Suprapubic skin (tissue), 4 donors: ENCODE measurements around the gene EGR2. TPM values are rescaled to one million over a fixed set of nuclear protein-coding genes. Genes with fewer than 3 reads are reported as not detected.

Experiments used
- DNase-seq, 2 donors: peaks; one replicate each; pipeline ENCODE4 v3.0.0-alpha.2; 2019; ENCODE audit warnings: low spot score in 2 of 2
- H3K27ac ChIP-seq: fragments of 200-600 bp; sonication (generic); one replicate; pipeline ENCODE4 v1.5.1; 2019
- H3K27me3 ChIP-seq: fragments of 200-600 bp; sonication (generic); one replicate; pipeline ENCODE4 v1.5.1; 2019
- H3K36me3 ChIP-seq: fragments of 200-600 bp; sonication (generic); one replicate; pipeline ENCODE4 v1.5.1; 2019
- H3K4me1 ChIP-seq: fragments of 200-600 bp; sonication (generic); one replicate; pipeline ENCODE4 v1.5.1; 2019
- H3K4me3 ChIP-seq: fragments of 200-600 bp; sonication (generic); one replicate; pipeline ENCODE4 v1.5.1; 2019; ENCODE audit warnings: mild to moderate bottlenecking
- H3K9me3 ChIP-seq: fragments of 200-600 bp; sonication (generic); one replicate; pipeline ENCODE4 v1.5.1; 2019
- CTCF ChIP-seq, 2 donors: fragments of 200-600 bp in 1 of 2; fragments of 450-650 bp in 1 of 2; sonication (generic) in 1 of 2; IDR thresholded peaks; one replicate each; pipeline ENCODE4 v1.5.1; 2016 to 2019; ENCODE audit warnings: antibody characterized with exemption in 2 of 2, mild to moderate bottlenecking in 1 of 2, moderate library complexity in 1 of 2
- EP300 ChIP-seq: sonication (generic); formaldehyde crosslinking; IDR thresholded peaks from one replicate; pipeline ENCODE4 v1.6.1; 2017; ENCODE audit warnings: antibody characterized with exemption
- POLR2A ChIP-seq, 2 donors: fragments of 450-650 bp; IDR thresholded peaks; one replicate each; pipeline ENCODE4 v1.6.1; 2017; ENCODE audit warnings: antibody characterized with exemption in 2 of 2, mild to moderate bottlenecking in 2 of 2, moderate library complexity in 2 of 2
- POLR2AphosphoS5 ChIP-seq, 3 donors: sonication (generic); formaldehyde crosslinking; IDR thresholded peaks; one replicate each; pipeline ENCODE4 v1.6.1; 2017; ENCODE audit warnings: antibody characterized with exemption in 3 of 3
- WGBS: methylation state at CpG from one replicate; pipeline ENCODE4 v1.1.5; 2018; 5-methylcytosine and 5-hydroxymethylcytosine counted together
- total RNA-seq, 4 donors: library from RNA; depleted of rRNA; stranded (reverse); fragments of >200 nt; gene quantifications; one replicate each; pipeline ENCODE4 v1.1.0, GENCODE V29; 2016

The EGR2 gene
- total RNA-seq, 4 donors from 2014 or later: 7.2 to 39.0 (median 24.3) TPM

- H3K9me3 ChIP-seq: no peaks in the 10 kb centered on the region
- 8% methylated on average over 33 of the region's 77 CpGs for WGBS
- H3K36me3 ChIP-seq: no peaks in the 10 kb centered on the region
- peaks cover 38% of the 10 kb centered on the region for H3K4me1 ChIP-seq
- no peaks in the 10 kb centered on the region for H3K27me3 ChIP-seq
- peak overlapping the region; percentile 94 for H3K4me3 ChIP-seq
- peak overlapping the region; percentile 97 for H3K27ac ChIP-seq
- no peak for DNase-seq
- TF ChIP-seq EP300 (no peak), POLR2AphosphoS5 (IDR thresholded peaks at IDR 0.05) (no peak), POLR2A (IDR thresholded peaks at IDR 0.05) (no peak), CTCF (IDR thresholded peaks at IDR 0.05) (no peak)
Measured at GRCh38 chr10:62805231-62806099, 10.7 kb downstream of the EGR2 start.

GRCh38 chr10:62804356-62805230 is 11.6 kb downstream of the EGR2 start, which contains the start of gene ADO:
TSS of gene ADO (plus strand) at chr10:62804720. CDS start at chr10:62805060, 340 bp downstream.
- WGBS: under 1% methylated on average over 40 of the region's 87 CpGs
- Histone ChIP-seq H3K27me3 (no peaks in the 10 kb centered on the region), H3K27ac (peak within 1 kb of the TSS; percentile 97), H3K36me3 (no peaks in the 10 kb centered on the region), H3K4me1 (peaks cover 38% of the 10 kb centered on the region), H3K4me3 (peak within 1 kb of the TSS; percentile 94), H3K9me3 (no peaks in the 10 kb centered on the region)
- DNase-seq: peak; percentile 88 to 90
- TF ChIP-seq CTCF (IDR thresholded peaks at IDR 0.05) (no peak), POLR2AphosphoS5 (IDR thresholded peaks at IDR 0.05) (peak in 1 of 3 donors; percentile 54), POLR2A (IDR thresholded peaks at IDR 0.05) (peak in 1 of 2 donors; percentile 43), EP300 (no peak)

GRCh38 chr10:62803724-62804355 is 12.3 kb downstream of the EGR2 start:
- Histone ChIP-seq H3K4me3 (peak overlapping the region; percentile 94), H3K27me3 (peaks cover 2% of the 10 kb centered on the region), H3K36me3 (no peaks in the 10 kb centered on the region), H3K4me1 (peaks cover 35% of the 10 kb centered on the region), H3K9me3 (no peaks in the 10 kb centered on the region), H3K27ac (peak overlapping the region; percentile 97)
- DNase-seq: no peak
- TF ChIP-seq EP300 (no peak), POLR2AphosphoS5 (IDR thresholded peaks at IDR 0.05) (no peak), CTCF (IDR thresholded peaks at IDR 0.05) (no peak), POLR2A (IDR thresholded peaks at IDR 0.05) (no peak)
- WGBS: 39% methylated on average over 11 of the region's 11 CpGs

GRCh38 chr10:62801871-62802270 is 14.3 kb downstream of the EGR2 start:
- TF ChIP-seq EP300 (no peak), POLR2A (IDR thresholded peaks at IDR 0.05) (no peak), CTCF (IDR thresholded peaks at IDR 0.05) (no peak), POLR2AphosphoS5 (IDR thresholded peaks at IDR 0.05) (no peak)
- no peak overlapping the region for H3K4me3 ChIP-seq
- H3K27ac ChIP-seq: no peak overlapping the region
- H3K4me1 ChIP-seq: peaks cover 15% of the 10 kb centered on the region
- H3K9me3 ChIP-seq: no peaks in the 10 kb centered on the region
- 69% methylated on average over 3 of the region's 3 CpGs for WGBS
- peaks cover 17% of the 10 kb centered on the region for H3K27me3 ChIP-seq
- DNase-seq: no peak
- H3K36me3 ChIP-seq: no peaks in the 10 kb centered on the region
